ENCODE data around the gene IFNA13.

The IFNA13 gene

DNA sequence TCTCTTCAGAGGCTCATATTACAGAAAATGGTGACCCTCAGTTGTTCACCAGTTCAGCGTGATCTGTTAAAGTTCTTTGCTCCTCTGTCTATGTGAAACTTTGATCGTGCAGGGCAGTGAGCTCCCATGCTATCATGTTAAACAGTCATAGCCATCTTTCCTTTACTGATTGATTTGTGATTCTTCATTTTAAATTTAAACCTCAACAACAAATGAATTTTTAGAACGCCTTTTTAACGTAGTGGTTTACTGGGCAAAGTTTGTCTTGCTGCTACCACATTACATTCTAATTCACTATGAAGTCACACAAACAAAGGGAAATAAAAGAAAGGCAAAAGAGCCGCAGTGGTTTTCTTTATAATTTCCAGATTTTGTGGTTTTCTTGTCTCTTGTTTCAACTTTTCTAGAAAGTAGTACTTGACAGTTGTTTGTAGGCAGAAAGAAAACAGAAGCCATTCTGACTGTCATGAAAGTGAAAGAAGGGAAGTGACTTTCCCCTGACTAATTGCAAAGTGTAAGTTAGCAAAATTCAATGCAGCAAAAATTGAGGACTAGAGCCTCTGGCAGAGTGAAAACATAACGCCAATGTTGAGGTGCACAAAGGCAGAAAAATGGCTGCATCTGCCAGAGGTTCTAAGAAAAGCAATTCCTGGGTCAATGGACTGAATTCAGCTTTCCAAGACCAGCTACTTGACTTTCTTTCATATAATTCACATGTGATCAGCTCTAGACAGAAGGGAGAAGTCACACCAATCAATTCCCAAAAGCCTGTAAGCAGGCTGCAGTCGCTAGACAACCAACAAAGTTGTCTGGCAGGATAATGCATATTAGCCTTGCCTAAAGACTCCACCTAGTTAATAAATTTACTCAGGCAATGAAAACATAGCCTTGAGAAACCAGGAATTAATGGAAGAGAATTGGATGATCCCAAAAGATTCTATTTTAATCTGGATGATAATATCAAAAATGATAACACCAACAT lies 10.1 kb downstream of the IFNA13 start:
- DNase-seq (ENCODE audit: low read depth): no peak

DNA sequence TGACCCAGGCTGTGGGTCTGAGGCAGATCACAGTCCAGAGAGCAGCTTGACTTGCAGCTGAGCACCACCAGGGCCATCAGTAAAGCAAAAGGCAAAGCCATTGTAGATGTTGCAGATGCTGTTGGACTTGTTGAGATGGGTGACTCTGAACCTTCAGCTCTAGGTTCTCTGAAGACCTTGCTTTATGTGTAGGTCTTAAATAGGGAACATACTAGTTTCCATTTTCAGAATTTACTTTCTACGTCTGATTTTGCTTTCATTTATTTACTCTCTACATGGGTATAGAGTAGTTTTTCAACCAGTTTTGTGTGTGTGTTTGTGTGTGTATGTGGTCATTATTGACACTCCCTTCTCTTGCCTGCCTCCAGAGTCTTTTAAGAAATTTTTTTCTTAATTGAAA lies 17.1 kb downstream of the IFNA13 start, which contains the start of gene IFNA6:
TSS of gene IFNA6 (minus strand) at position 101 of the 400 bp plus-strand sequence. CDS start at position 101, 0 bp downstream.
- DNase-seq (ENCODE audit: low read depth): no peak

DNA sequence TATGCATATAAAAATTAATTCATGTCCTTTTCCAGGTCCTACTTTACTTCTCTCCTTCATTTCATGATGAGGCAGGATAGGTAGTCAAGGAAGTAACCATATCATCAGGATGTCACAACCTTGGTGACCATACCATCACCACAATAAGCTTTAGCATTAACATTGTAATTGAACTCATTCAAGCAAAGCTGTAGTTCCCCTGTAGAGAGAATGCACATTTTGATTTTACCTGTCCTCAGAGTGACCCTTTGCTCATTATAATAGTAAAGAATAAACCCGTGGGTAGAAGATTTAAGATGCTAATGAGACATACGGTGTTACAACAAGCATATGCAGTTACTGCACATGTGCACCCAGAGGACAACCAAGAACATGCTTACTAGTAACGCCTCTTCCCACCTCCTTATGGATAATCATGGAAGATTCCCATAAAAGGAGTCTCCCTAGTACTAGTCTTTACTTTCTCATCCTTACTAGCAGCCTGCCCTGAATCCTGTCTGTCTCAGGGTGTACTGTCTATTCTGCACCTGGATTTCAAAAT lies 19.4 kb downstream of the IFNA13 start:
- DNase-seq (ENCODE audit: low read depth): no peak

DNA sequence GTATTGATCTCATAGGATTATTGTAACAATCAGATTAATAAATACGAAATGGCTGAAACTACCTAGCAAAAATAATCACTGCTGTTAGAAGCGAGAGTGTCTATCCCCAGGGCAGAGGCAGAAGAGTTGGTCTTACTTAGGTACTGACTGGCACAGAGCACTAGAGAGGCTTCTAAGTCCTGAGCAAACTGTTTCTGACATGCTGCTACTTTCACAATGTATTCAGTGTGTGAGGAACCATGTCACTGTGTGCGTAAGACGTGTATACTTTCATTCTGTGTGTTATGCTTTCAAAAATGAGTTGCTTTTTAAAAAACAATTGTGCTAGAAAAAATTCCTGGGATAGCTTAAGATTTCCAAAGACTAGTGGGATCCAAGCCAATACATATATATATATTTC lies 27.1 kb downstream of the IFNA13 start:
- no peak for DNase-seq (ENCODE audit: low read depth)

DNA sequence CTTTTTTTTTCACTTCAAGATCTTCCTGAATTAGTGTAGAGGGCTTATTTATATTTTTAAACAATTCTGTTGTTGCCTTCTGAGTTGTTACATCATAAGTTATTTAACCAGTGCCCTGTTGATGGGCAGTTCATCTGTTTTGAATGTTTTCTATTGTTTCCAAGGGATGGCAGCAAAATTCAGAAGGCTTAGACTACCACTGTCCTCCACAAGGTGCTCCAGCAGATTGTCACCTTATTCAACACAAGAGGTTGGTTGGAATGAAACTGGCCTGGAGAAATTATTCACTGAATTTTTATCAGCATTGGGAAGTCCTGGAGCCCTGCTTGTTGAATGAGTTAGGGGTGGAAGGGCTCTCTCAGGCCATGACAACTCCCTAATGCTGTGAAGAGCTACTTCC lies 31.4 kb downstream of the IFNA13 start:
- DNase-seq (ENCODE audit: low read depth): no peak

DNA sequence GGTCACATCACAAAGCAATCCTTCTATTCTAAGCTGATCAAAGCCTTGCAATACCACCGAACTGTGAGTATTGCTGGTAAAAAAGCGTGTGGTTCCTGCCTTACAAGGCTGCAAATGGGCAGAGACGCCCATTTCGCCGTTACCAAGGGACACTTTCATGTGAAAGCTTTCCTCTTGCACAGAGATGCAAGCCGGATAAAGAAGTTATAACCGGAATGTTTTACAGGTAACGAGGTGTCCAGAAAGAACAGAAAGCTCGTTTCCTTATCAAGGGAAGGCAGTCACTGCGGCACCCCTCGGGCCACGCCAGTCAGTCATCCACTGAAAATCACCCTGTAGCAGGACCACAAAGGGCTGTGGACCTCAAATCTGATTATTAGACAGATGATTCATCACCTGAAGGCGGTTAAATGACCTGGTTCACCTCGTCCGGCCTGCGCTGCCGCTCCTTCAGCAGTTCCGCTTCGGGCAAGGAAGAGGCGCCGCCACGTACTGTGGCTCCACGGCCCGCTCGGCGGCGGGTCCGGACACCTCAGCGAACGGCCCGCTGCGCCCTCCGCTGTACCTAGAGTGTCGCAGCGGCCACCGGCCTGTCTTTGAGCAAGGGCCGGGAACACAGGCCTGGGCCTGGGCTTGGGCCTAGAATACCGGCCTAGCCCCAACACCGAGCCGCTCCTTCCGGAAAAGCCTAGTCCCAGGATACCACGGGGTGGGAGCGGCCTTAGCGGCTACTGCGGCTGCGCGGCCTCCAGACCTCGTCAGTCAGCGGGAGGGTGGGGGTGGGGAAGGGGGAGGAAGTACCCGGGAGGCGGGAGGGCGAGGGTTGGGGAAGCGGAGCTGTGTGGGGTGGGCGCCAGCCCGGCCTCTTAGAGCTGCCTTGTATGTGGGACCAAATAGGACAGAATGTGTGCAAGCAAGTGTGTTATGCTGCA lies 32.9 kb downstream of the IFNA13 start, which contains the start of gene KLHL9:
TSS of gene KLHL9 (minus strand) at position 704 of the 932 bp plus-strand sequence. CDS start at position 159, 545 bp downstream.
- DNase-seq (ENCODE audit: low read depth): peak; percentile 78

DNA sequence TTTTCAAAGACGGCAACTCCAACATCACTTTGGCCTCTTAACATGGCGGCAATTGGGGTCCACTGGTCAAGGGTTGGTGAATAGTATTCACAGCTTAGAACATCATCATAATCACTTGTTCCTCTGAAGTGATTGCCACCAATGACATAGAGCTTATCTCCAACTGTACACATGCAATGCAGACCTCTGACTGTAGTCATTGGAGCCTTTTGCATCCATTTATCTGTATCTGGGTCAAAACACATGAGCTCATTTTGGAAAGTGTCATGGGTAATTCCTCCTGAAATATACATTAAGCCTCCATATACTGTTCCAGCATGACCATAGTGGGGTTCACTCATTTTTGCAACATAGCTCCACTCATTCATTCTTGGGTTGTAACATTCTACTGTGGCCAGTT lies 34.6 kb downstream of the IFNA13 start:
- DNase-seq (ENCODE audit: low read depth): no peak

DNA sequence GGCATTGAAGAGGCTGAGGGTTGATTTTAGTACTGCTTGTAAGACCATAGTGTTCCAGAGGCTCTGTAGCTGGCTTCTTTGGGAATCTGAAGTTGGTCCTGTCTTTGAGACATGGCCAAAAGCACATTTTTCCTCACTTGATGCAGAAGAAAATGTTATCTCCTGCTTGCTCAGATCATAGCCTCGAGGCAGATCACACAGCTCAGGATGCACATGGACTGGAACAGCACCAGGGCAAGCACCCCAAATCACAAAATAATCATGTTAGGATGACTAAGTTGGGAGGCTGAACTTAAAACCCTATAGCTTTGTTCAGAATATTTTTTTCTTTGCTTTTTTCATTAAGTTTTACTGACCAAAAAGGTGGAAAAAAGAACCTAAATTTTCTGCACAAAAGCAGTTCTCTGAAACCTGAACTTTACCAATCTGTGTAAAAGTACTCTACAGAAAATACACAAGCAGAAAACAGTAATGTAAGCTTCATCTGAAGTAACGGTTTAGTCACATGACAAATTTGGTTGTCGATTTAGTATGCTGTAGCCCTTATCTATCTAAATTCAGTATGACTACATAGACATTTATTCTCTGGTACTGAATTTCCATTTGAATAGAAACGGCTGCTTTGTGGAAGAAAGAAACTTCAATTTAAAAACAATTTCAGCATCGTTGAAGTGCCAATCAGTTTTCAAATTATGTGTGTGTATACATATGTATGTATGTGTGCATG lies 36.0 kb downstream of the IFNA13 start:
- DNase-seq (ENCODE audit: low read depth): no peak

DNA sequence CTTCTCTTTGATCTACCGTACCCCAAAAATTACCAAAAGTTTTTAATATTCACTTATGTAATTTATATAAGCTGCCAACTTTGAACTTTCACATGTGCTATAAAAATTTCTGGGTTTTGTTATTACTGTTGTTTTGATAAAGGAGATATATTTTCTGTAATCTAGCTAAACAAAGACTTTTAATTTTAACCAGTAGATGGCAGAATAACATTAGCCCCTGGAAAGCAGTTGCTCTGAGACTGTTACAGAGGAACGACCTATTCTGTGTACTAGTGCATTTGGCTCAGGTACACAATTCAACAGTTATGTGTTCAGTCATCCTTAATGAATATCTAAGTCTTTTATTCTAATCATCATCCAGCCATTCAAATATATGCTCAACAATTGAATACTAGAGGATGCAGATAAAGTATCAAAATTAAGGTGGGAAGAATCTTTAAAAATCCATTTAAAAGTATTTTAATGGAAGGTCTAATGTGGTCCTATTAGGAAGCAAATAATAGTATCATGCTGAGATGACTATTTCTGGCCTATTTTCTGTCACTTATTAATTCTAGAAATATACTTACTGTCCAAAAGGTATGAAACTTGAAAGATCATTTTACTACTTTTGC lies 41.2 kb downstream of the IFNA13 start:
- DNase-seq (ENCODE audit: low read depth): no peak

DNA sequence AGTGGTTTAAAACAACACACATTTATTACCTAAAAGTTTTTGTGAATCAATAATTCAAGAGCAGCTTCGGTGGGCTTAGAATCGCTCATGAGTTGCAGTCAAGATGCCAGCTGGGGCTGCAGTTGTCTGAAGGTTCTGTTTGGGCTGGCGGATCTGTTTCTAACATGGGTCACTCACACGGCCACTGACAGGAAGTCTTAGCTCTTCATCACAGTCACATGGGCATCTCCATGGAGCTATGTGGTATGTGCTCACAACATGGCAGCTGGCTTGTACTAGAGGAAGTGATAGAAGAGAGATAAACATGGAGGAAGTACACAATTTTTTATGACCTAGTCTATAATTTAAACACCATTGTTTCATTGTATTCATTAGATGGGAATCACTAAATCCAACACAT lies 43.8 kb downstream of the IFNA13 start:
- no peak for DNase-seq (ENCODE audit: low read depth)

DNA sequence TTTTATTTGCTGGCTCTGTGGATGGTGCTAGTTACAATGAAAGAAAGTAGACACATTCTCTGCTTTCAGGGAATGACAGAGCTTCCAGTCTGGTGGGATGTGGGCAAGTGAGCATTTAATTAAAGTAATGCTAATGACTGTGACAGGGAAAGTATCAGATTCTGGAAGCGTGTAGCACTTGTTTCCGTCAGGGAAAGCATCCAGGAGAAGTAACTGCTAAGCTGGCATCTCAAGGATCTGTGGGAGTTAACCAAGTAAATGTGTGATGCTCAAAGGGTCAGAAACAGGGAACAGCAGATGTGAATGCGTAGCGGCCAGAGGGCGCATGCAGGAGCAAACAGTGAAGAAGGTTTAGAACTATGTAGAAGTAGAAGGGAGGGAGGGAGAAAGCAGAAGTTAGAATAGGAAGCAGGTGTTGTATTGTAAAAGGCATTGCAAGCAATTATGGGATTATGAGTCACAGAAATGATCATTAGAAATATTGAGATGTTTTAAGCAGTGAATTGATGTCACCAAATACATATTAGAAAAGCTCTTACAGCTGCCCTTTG lies 44.9 kb downstream of the IFNA13 start:
- DNase-seq (ENCODE audit: low read depth): no peak

DNA sequence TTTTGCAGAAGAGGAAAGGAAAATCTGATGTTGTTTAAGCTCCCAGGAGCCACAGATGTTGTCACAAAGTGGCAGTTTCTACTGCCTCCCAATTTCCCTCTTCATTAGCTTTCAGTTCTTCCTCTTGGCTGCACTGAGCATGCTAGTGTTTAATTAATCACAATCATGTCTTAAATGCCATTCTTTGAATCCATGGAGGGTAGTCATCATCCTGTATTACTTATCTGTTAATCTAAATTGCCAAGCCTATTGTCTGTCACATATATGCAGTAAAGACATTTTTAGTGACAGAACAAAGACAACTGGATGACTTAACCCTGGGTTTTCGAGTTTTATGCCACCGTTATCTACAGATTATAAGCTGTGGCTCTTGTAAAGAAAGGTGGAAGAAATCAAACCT lies 47.4 kb downstream of the IFNA13 start:
- no peak for DNase-seq (ENCODE audit: low read depth)

DNA sequence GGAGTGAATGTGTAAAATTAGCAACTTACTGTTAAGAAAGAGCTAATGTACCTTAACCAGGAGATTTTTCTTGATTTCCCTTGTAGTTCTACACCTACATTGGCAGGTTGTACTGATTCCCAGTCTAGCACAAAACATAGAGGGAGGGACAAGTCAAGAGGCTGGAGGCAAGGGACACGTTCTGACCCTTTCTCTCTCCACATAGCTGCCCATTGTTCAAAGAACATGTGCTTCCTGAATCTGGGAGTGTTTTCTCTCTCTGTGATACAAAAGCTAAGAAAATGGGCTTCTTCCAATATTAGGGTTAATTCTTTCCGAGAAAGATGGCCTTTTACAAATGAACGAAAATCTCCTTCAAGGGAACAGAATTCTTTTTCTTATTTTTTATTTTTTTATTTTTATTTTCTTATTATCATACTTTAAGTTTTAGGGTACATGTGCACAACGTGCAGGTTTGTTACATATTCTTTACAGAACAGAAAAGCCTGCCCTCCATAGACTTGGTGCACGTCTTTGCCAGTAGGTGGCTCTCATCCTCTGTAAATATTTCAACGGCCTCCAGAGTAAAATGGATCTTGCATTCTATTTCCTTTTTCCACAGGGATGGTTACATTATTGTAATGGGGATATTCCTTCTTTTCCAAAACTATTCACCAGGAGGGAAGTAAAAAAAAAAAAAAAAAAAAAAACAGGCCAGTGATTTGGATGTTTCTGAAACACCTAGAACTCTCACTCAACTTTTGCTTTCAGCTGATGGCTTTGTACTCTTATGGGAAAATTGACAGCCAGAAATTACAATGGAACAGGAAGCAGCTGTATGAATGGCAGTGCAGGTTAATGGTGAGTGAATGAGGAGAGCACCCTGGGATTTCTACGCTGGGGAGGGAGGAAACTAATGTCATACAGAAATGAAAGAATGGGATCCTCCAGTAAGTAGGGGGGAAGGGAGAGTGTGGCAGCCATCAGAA lies 49.6 kb downstream of the IFNA13 start:
- no peak for DNase-seq (ENCODE audit: low read depth)
